Astrocyte (in vitro differentiated cells and primary cell): ENCODE results near the gene ATG16L1.

Experiments
- CTCF ChIP-seq: IDR thresholded peaks from 2 replicates; pipeline ENCODE4 v1.5.1; 2011; ENCODE audit warnings: low read depth, mild to moderate bottlenecking, inconsistent platforms, low read length, moderate library complexity; ENCODE audit not compliant: insufficient read depth
- EZH2 ChIP-seq: IDR thresholded peaks from 2 replicates; pipeline ENCODE4 v1.6.1; 2012; ENCODE audit warnings: mild to moderate bottlenecking, low read length, inconsistent platforms; ENCODE audit not compliant: insufficient read depth

GRCh38 chr2:233265899-233266431, 14.5 kb downstream of the ATG16L1 start:
- TF ChIP-seq CTCF: no peak
- TF ChIP-seq EZH2: no peak
